CD14-positive monocyte (primary cell): Measurements from ENCODE around the gene BUD13. TPM values are rescaled to one million over a fixed set of nuclear protein-coding genes. Genes with fewer than 3 reads are reported as not detected.

Source experiments
- DNase-seq, 3 donors: peaks; one replicate each; pipeline ENCODE4 v3.0.0-alpha.2; 2011 to 2022
- H2AFZ ChIP-seq: 2 replicates; pipeline ENCODE4 v1.6.0; 2012; ENCODE audit warnings: mild to moderate bottlenecking, low read depth, low read length, inconsistent platforms; ENCODE audit not compliant: insufficient read depth, poor library complexity, severe bottlenecking
- H3K27ac ChIP-seq, 2 donors: 1 replicate in 1 of 2; 2 replicates in 1 of 2; pipeline ENCODE4 v1.5.1; 2012 to 2013; ENCODE audit warnings: low read length in 2 of 2, control low read depth in 1 of 2, inconsistent platforms in 1 of 2, low read depth in 1 of 2, mild to moderate bottlenecking in 1 of 2
- H3K27me3 ChIP-seq, 2 donors: one replicate each; pipeline versions ENCODE4 v1.6.0 to v1.6.1; 2011 to 2013; ENCODE audit warnings: low read length in 2 of 2; ENCODE audit not compliant: control insufficient read depth in 2 of 2, insufficient read depth in 2 of 2
- H3K36me3 ChIP-seq, 2 donors: replicated peaks in 1 of 2; 1 replicate in 1 of 2; 2 replicates in 1 of 2; pipeline versions ENCODE4 v1.5.1 to v1.6.1; 2012 to 2013; ENCODE audit warnings: low read length in 2 of 2, control low read depth in 1 of 2, inconsistent platforms in 1 of 2, mild to moderate bottlenecking in 1 of 2; ENCODE audit not compliant: insufficient read depth in 2 of 2, control insufficient read depth in 1 of 2
- H3K4me1 ChIP-seq, 2 donors: 1 replicate in 1 of 2; 2 replicates in 1 of 2; pipeline versions ENCODE4 v1.5.1 to v1.6.1; 2012 to 2013; ENCODE audit warnings: low read length in 2 of 2, control low read depth in 1 of 2, inconsistent platforms in 1 of 2, mild to moderate bottlenecking in 1 of 2, moderate library complexity in 1 of 2; ENCODE audit not compliant: insufficient read depth in 2 of 2, control insufficient read depth in 1 of 2
- H3K4me2 ChIP-seq: replicated peaks from 2 replicates; pipeline ENCODE3; 2012; ENCODE audit warnings: low read length, moderate library complexity, mild to moderate bottlenecking; ENCODE audit not compliant: poor library complexity, severe bottlenecking; ENCODE audit errors: extremely low read depth
- H3K4me3 ChIP-seq, 3 experiments: fragments of 200-600 bp in 1 of 3; sonication (generic) in 1 of 3; replicated peaks in 1 of 3; 1 replicate in 2 of 3; 2 replicates in 1 of 3; pipeline ENCODE4 v1.5.1; 2011 to 2013; ENCODE audit warnings: low read length in 3 of 3, mild to moderate bottlenecking in 3 of 3, control low read depth in 2 of 3, low read depth in 2 of 3, inconsistent platforms in 1 of 3, moderate library complexity in 1 of 3
- H3K79me2 ChIP-seq: 2 replicates; pipeline ENCODE4 v1.6.0; 2012; ENCODE audit warnings: mild to moderate bottlenecking, control low read depth, inconsistent platforms, low read length, moderate library complexity; ENCODE audit not compliant: insufficient read depth
- H3K9ac ChIP-seq: 2 replicates; pipeline ENCODE4 v1.6.0; 2017; ENCODE audit warnings: low read length, mild to moderate bottlenecking; ENCODE audit not compliant: insufficient read depth, poor library complexity, severe bottlenecking
- H3K9me3 ChIP-seq, 2 donors: replicated peaks in 1 of 2; 1 replicate in 1 of 2; 2 replicates in 1 of 2; pipeline versions ENCODE4 v1.5.1 to v1.6.1; 2012 to 2013; ENCODE audit warnings: low read length in 2 of 2, control low read depth in 1 of 2; ENCODE audit not compliant: control insufficient read depth in 1 of 2, insufficient read depth in 1 of 2
- H4K20me1 ChIP-seq: 2 replicates; pipeline ENCODE4 v1.6.0; 2012; ENCODE audit warnings: mild to moderate bottlenecking, low read length, control low read depth, moderate library complexity; ENCODE audit not compliant: insufficient read depth
- H3K27ac Mint-ChIP-seq, 7 donors: one replicate each; pipeline ENCODE4 v1.8.0; 2020; ENCODE audit warnings: mild to moderate bottlenecking in 7 of 7, mixed read lengths in 7 of 7, moderate library complexity in 6 of 7, inconsistent platforms in 2 of 7
- H3K27me3 Mint-ChIP-seq, 3 donors: one replicate each; pipeline ENCODE4 v1.8.0; 2021 to 2022; ENCODE audit warnings: low read depth in 3 of 3, mild to moderate bottlenecking in 3 of 3, mixed read lengths in 3 of 3, moderate library complexity in 3 of 3, inconsistent platforms in 1 of 3
- H3K36me3 Mint-ChIP-seq, 2 donors: one replicate each; pipeline ENCODE4 v1.8.0; 2020; ENCODE audit warnings: mixed read lengths in 2 of 2, inconsistent platforms in 1 of 2, mild to moderate bottlenecking in 1 of 2
- H3K4me1 Mint-ChIP-seq: one replicate; pipeline ENCODE4 v1.8.0; 2020; ENCODE audit warnings: mild to moderate bottlenecking, mixed read lengths
- H3K4me3 Mint-ChIP-seq, 2 donors: one replicate each; pipeline ENCODE4 v1.8.0; 2020; ENCODE audit warnings: mild to moderate bottlenecking in 2 of 2, mixed read lengths in 2 of 2, moderate library complexity in 1 of 2
- H3K9me3 Mint-ChIP-seq, 7 donors: one replicate each; pipeline ENCODE4 v1.8.0; 2020 to 2022; ENCODE audit warnings: mixed read lengths in 7 of 7, mild to moderate bottlenecking in 6 of 7, moderate library complexity in 6 of 7, inconsistent platforms in 2 of 7
- CTCF ChIP-seq: fragments of 200-600 bp; IDR thresholded peaks from one replicate; pipeline ENCODE4 v1.8.0; 2022; ENCODE audit warnings: antibody characterized with exemption, mild to moderate bottlenecking
- WGBS: methylation state at CpG from one replicate; pipeline ENCODE4 v1.1.5; 2013; ENCODE audit warnings: missing lambda C conversion rate; ENCODE audit not compliant: insufficient coverage; 5-methylcytosine and 5-hydroxymethylcytosine counted together
- intact Hi-C, 2 donors: fragments of 100-400 bp; cut with micrococcal nuclease; formaldehyde crosslinking; loops; one replicate each; pipeline versions ENCODE4 v1.15.0 to v1.15.1; 2023
- polyA plus RNA-seq, 3 donors: library from polyadenylated mRNA; depleted of rRNA in 1 of 3; unstranded in 2 of 3; stranded (reverse) in 1 of 3; fragments of 300-500 nt in 2 of 3; fragments of >200 nt in 1 of 3; fragmentation: Illumina TruSeq in 2 of 3; gene quantifications; 1 replicate in 2 of 3; 2 replicates in 1 of 3; pipeline ENCODE4 v1.2.3, GENCODE V29; 2012 to 2021

BUD13 gene
- polyA plus RNA-seq, 3 donors, result 4.2 to 8.7 (median 5.3) TPM

- no peaks in the 10 kb centered on the region for H3K9me3 Mint-ChIP-seq
- Histone ChIP-seq H3K4me1 (peaks cover 4 to 8% of the 10 kb centered on the region in 2 donors), H4K20me1 (no peaks in the 10 kb centered on the region), H3K79me2 (no peaks in the 10 kb centered on the region), H3K27ac (no peak overlapping the region), H3K9ac (no peak overlapping the region), H3K27me3 (no peaks in the 10 kb centered on the region), H3K4me2 (no peak overlapping the region), H3K36me3 (no peaks in the 10 kb centered on the region), H2AFZ (no peak overlapping the region), H3K9me3 (no peaks in the 10 kb centered on the region), H3K4me3 (no peak overlapping the region)
- intact Hi-C loops, result no loop called here
- TF ChIP-seq CTCF, result no peak
- H3K36me3 Mint-ChIP-seq, result peaks cover 7 to 15% of the 10 kb centered on the region in 2 donors
- no peak overlapping the region for H3K4me3 Mint-ChIP-seq
- H3K4me1 Mint-ChIP-seq, result peaks cover 24% of the 10 kb centered on the region
- no peak for DNase-seq
- WGBS, result no CpG with 5 or more reads among the region's 3 CpGs
- peak overlapping the region in 1 of 7 donors; percentile 41 for H3K27ac Mint-ChIP-seq
- H3K27me3 Mint-ChIP-seq, result peaks cover 0 to 2% (median 0%) of the 10 kb centered on the region in 3 donors
These were observed 36.0 kb downstream of the BUD13 start for GRCh38 chr11:116736763-116737162.

GRCh38 chr11:116733969-116734508 is 38.7 kb downstream of the BUD13 start:
- peaks cover 16% of the 10 kb centered on the region for H3K4me1 Mint-ChIP-seq
- H3K79me2 ChIP-seq, result no peaks in the 10 kb centered on the region
- peaks cover 4 to 8% of the 10 kb centered on the region in 2 donors for H3K4me1 ChIP-seq
- H3K36me3 ChIP-seq, result no peaks in the 10 kb centered on the region
- H3K27me3 Mint-ChIP-seq, result peaks cover 1 to 7% (median 2%) of the 10 kb centered on the region in 3 donors
- no peak for TF ChIP-seq CTCF
- peak in 2 of 3 donors; percentile 15 to 60 for DNase-seq
- no peaks in the 10 kb centered on the region for H4K20me1 ChIP-seq
- H3K27ac ChIP-seq, result no peak overlapping the region
- peaks cover 0 to 2% (median 0%) of the 10 kb centered on the region in 7 donors for H3K9me3 Mint-ChIP-seq
- 48% methylated on average over 11 of the region's 11 CpGs for WGBS
- H3K9ac ChIP-seq, result no peak overlapping the region
- no peak overlapping the region for H3K4me3 Mint-ChIP-seq
- no peak overlapping the region for H2AFZ ChIP-seq
- peak overlapping the region in 2 of 7 donors; percentile 53 to 57 for H3K27ac Mint-ChIP-seq
- no peaks in the 10 kb centered on the region for H3K9me3 ChIP-seq
- peaks cover 4 to 8% of the 10 kb centered on the region in 2 donors for H3K36me3 Mint-ChIP-seq
- intact Hi-C loops, result no loop called here
- H3K4me2 ChIP-seq, result no peak overlapping the region
- no peaks in the 10 kb centered on the region for H3K27me3 ChIP-seq
- H3K4me3 ChIP-seq, result no peak overlapping the region
